Natural killer cell treated with Interleukin-12 subunit alpha and Interleukin-12 subunit beta and Interleukin-15 and Interleukin-18, amount 100 ng/mL, for 72 hours (primary cell): Measurements from ENCODE around the gene HHATL. TPM values are rescaled to one million over a fixed set of nuclear protein-coding genes. Genes with fewer than 3 reads are reported as not detected.

Experiments used
- ATAC-seq, 2 donors: fragments of 150-1000 bp; cut with Tn5 transposase in 1 of 2; sonication (Bioruptor Pico), chemical (Tn5 transposase) in 1 of 2; 2 replicates each; pipeline ENCODE4 v1.10.0; 2021
- DNase-seq: peaks from one replicate; pipeline ENCODE4 v3.0.0; 2022; ENCODE audit warnings: low spot score
- H3K27ac Mint-ChIP-seq, 2 donors: 1 replicate in 1 of 2; 2 replicates in 1 of 2; pipeline ENCODE4 v1.8.0; 2022; ENCODE audit warnings: mixed read lengths in 2 of 2, mild to moderate bottlenecking in 1 of 2, moderate library complexity in 1 of 2
- H3K27me3 Mint-ChIP-seq, 2 donors: 1 replicate in 1 of 2; 2 replicates in 1 of 2; pipeline ENCODE4 v1.8.0; 2022; ENCODE audit warnings: mixed read lengths in 2 of 2
- H3K36me3 Mint-ChIP-seq: one replicate; pipeline ENCODE4 v1.8.0; 2022; ENCODE audit warnings: mixed read lengths
- H3K4me1 Mint-ChIP-seq, 2 donors: 1 replicate in 1 of 2; 2 replicates in 1 of 2; pipeline ENCODE4 v1.8.0; 2022; ENCODE audit warnings: low read depth in 2 of 2, mixed read lengths in 2 of 2, mild to moderate bottlenecking in 1 of 2
- H3K4me3 Mint-ChIP-seq: one replicate; pipeline ENCODE4 v1.8.0; 2022; ENCODE audit warnings: mixed read lengths
- H3K9me3 Mint-ChIP-seq: 2 replicates; pipeline ENCODE4 v1.8.0; 2022; ENCODE audit warnings: mixed read lengths
- total RNA-seq, 2 donors: library from RNA; stranded (reverse); gene quantifications; one replicate each; pipeline ENCODE4 v1.2.3, GENCODE V29; 2022

The HHATL gene
- total RNA-seq, 2 donors from 2014 or later: not detected

DNA sequence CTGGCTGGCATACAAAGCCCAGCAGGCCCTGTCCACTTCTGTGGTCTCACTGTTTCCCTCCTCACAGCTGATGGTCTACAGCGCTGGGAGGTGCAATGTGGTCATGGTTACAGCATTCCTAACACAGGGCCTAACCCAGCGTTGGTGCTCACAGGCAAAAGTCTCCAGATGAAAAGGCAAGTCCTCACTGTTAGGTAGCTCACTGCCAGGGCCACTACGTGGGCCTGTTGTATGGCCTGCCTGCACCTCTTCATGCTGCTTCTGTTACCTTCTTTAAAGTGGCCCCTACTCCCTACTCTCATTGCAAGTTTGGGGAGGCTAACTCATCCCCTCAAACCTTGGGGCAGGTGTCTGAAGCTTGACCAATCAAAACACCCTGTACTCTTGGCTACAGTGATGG is 39.2 kb upstream of the HHATL start:
- no peak overlapping the region for H3K27ac Mint-ChIP-seq
- H3K36me3 Mint-ChIP-seq: no peaks in the 10 kb centered on the region
- ATAC-seq: peak in 1 of 2 donors; percentile 11
- H3K4me1 Mint-ChIP-seq: no peaks in the 10 kb centered on the region
- no peaks in the 10 kb centered on the region for H3K27me3 Mint-ChIP-seq
- H3K9me3 Mint-ChIP-seq: no peaks in the 10 kb centered on the region
- no peak overlapping the region for H3K4me3 Mint-ChIP-seq
- no peak for DNase-seq

DNA sequence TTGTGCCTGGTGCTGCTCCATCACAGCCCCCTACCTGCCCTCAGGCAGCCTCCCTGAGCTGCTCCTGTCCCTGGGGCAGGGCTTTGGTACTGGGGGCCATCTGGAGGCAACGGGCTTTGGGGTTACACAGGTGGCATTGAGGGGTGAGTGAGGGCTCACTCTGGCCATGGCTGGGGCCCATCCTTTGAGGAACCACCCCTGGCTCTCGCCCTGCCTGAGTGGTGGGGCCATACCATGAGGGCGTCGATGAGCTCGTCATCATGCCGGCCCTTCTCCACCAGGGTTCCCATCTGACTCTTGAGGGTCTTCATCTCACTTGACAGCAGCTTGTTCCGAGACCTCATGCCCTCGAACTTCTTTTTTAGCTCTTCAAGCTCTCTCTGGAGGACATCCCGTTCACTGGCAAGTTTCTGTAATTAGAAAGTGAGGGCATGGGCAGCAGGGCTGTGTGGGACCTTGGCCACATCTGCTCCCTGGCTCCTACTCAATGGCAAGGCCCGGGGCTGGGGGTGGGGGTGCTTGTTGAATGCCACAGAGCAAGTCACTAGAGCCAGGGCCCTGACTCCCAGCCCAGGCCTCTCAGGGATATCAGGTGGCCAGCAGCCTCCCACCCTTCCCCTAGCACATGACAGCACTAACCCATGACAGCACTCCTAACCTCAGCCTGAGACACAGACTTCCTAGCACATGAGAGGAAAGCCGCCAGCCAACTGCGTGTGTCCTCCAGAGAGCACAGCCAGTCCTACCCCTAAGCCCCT is 37.0 kb upstream of the HHATL start:
- Mint-ChIP-seq H3K4me3 (no peak overlapping the region), H3K27ac (no peak overlapping the region), H3K27me3 (peaks cover 0 to 3% of the 10 kb centered on the region in 2 donors), H3K36me3 (no peaks in the 10 kb centered on the region), H3K4me1 (no peaks in the 10 kb centered on the region), H3K9me3 (no peaks in the 10 kb centered on the region)
- DNase-seq: no peak
- ATAC-seq: peak; percentile 26 to 50

DNA sequence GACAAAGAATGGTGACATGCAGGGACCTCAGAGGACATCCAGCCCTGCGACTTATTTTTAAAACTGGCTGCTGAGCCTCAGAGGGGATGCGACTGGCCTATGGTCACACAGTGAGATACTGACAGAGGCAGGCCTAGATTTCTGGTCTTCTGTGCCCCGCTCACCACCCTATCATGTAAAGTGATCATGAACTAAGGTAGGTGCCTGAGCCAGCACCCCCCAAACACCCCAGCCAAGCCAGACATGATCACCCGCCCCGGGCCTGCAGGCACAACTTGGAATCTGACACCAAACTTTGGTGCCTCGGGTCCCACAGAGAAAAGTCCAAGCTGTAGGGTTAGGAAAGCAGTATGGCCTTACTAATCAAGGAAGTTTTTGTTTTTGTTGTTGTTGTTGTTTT is 33.9 kb upstream of the HHATL start:
- H3K4me3 Mint-ChIP-seq: no peak overlapping the region
- no peaks in the 10 kb centered on the region for H3K4me1 Mint-ChIP-seq
- no peaks in the 10 kb centered on the region for H3K36me3 Mint-ChIP-seq
- DNase-seq (no peak), ATAC-seq (no peak)
- no peaks in the 10 kb centered on the region for H3K9me3 Mint-ChIP-seq
- H3K27ac Mint-ChIP-seq: no peak overlapping the region
- peaks cover 0 to 3% of the 10 kb centered on the region in 2 donors for H3K27me3 Mint-ChIP-seq

GRCh38 chr3:42736081-42736480 is 33.5 kb upstream of the HHATL start:
- DNase-seq: no peak
- Mint-ChIP-seq H3K27ac (no peak overlapping the region), H3K4me3 (no peak overlapping the region), H3K36me3 (no peaks in the 10 kb centered on the region), H3K9me3 (no peaks in the 10 kb centered on the region), H3K4me1 (no peaks in the 10 kb centered on the region), H3K27me3 (peaks cover 0 to 3% of the 10 kb centered on the region in 2 donors)
- no peak for ATAC-seq

GRCh38 chr3:42735615-42736014 is 33.0 kb upstream of the HHATL start:
- Mint-ChIP-seq H3K9me3 (no peaks in the 10 kb centered on the region), H3K4me1 (no peaks in the 10 kb centered on the region), H3K27ac (peak overlapping the region in 1 of 2 donors; percentile 26), H3K36me3 (no peaks in the 10 kb centered on the region), H3K4me3 (no peak overlapping the region), H3K27me3 (peaks cover 0 to 3% of the 10 kb centered on the region in 2 donors)
- DNase-seq (no peak), ATAC-seq (no peak)

DNA sequence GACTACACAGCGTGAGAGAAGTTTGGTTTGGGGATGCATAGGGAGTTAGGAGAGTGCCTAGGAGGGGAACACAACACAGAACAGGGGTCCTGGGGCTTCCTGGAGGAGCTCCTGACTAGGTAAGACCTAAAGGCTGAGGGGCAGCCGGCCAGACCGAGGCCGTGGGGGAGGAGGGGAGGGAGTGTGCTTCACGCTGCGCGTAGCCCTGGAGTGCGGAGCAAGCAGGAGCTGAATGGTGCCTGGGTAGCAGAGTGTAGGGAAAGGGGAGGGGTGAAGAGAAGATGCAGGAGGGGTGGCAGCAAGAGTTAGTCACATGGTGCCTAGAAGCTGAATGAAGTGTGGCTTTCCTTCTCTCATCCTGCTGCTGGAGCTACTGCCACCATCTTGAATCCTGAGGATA is 32.4 kb upstream of the HHATL start:
- H3K27me3 Mint-ChIP-seq: peaks cover 0 to 3% of the 10 kb centered on the region in 2 donors
- H3K36me3 Mint-ChIP-seq: no peaks in the 10 kb centered on the region
- ATAC-seq: peak; percentile 21 to 29
- no peaks in the 10 kb centered on the region for H3K9me3 Mint-ChIP-seq
- H3K27ac Mint-ChIP-seq: peak overlapping the region in 1 of 2 donors; percentile 26
- DNase-seq: no peak
- H3K4me1 Mint-ChIP-seq: no peaks in the 10 kb centered on the region
- no peak overlapping the region for H3K4me3 Mint-ChIP-seq

DNA sequence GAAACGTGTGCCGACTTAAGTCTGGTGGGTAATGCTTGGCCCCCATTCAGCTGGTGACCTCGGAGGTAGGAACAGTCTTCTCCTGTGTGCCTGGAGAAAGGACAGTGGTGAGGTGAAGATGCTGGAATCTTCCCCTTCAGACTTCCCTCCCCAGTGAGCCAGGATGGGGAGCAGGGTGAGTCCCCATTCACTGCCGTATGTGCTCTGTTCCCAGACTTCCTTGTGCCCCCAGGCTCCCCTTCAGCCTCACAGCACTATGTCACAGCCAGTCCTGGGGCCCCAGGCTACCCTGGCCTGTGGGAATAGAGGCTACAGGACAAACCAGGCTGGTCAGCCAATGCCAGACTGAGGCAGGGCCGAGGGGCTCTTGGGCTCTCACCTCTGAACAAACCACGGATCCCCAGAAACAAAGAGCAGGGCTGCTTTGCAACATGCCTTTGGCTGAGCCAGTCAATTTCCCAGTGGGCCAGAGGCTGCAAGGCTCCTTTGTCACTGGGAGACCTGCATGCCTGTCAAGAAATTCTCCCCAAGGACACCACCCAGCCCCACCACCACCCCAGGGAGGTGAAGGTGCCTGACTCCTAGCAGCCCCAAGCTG is 31.8 kb upstream of the HHATL start:
- ATAC-seq (peak in 1 of 2 donors; percentile 18), DNase-seq (no peak)
- Mint-ChIP-seq H3K27ac (no peak overlapping the region), H3K36me3 (no peaks in the 10 kb centered on the region), H3K9me3 (no peaks in the 10 kb centered on the region), H3K4me1 (no peaks in the 10 kb centered on the region), H3K27me3 (peaks cover 0 to 3% of the 10 kb centered on the region in 2 donors), H3K4me3 (no peak overlapping the region)

DNA sequence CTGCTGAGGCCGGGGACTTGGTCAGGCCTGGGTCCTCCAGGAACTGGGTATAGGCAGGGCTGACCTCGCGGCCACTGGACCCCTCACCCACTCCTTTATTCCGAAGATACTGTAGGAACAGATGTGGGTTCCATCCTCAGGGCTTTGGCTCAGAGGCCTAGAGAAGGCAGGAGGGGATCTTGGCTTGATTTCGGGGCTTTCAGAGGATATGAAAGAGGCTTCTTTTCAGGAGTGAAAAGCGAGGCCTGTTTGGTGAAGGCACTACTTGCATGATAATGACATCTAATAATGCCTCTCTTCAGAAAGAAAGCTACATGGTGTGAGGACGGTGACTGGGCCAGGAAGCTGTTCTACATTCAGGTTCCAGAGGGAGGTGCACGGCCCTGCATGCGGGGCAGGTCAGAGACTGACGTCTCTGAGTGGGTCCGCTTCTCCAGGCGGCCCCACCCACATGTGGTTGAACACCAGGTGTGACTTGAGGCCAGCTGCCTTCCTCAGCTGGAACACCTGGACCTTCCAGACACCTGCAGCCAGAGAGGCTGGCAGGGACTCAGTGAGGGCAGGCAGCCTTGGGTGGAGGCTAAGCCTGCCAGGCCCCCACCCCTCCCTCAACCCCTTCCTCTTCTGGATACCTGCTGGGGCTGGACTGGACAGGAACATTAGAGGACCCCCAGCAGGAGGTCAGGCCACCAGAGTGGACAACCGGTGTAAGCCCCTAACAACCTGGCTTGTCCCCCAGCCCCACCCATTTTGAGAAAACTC is 31.1 kb upstream of the HHATL start:
- Mint-ChIP-seq H3K27ac (no peak overlapping the region), H3K27me3 (peaks cover 0 to 3% of the 10 kb centered on the region in 2 donors), H3K4me1 (no peaks in the 10 kb centered on the region), H3K4me3 (no peak overlapping the region), H3K9me3 (no peaks in the 10 kb centered on the region), H3K36me3 (no peaks in the 10 kb centered on the region)
- ATAC-seq: no peak
- no peak for DNase-seq

- DNase-seq (no peak), ATAC-seq (no peak)
- Mint-ChIP-seq H3K9me3 (no peaks in the 10 kb centered on the region), H3K27me3 (peaks cover 0 to 5% of the 10 kb centered on the region in 2 donors), H3K27ac (no peak overlapping the region), H3K36me3 (no peaks in the 10 kb centered on the region), H3K4me1 (no peaks in the 10 kb centered on the region), H3K4me3 (no peak overlapping the region)
Observed at GRCh38 chr3:42732829-42733459, 30.3 kb upstream of the HHATL start.

GRCh38 chr3:42732196-42732828 is 29.7 kb upstream of the HHATL start:
- no peaks in the 10 kb centered on the region for H3K9me3 Mint-ChIP-seq
- no peaks in the 10 kb centered on the region for H3K36me3 Mint-ChIP-seq
- DNase-seq (no peak), ATAC-seq (no peak)
- H3K27me3 Mint-ChIP-seq: peaks cover 4 to 10% of the 10 kb centered on the region in 2 donors
- no peak overlapping the region for H3K4me3 Mint-ChIP-seq
- no peak overlapping the region for H3K27ac Mint-ChIP-seq
- H3K4me1 Mint-ChIP-seq: no peaks in the 10 kb centered on the region

DNA sequence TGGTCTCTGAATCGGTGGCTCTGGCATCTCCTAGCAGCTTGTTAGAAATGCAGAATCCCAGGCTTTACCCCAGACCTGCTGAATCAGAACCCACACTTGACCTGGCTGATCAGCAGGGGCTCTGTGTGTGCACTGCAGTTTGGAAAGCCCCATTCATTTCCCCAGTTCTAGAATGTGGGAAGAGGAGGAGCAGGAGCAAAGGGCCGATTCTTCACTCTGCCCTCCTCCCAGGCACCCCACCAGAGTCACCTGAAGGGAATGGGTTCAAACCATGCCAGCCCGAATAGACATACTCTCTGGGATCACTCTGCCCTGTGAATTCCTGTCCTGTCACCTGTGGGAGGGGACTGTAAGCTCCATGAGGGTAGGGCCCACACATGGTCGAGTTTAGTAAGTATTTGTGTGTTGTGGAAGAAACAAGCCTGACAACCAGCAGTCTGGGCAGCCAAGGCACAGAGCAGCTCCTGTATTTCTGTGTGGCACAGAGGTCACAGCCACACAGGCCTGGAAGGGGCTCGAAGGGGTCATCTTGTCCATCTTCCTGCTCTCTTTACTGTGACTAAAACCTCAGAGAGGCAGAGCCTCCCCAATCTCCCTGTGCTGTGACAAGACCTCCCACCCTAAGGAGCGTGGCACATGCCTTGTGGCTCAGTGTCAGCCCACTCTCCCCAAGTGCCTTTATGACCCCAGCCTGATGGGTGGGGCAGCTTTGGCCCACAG is 29.0 kb upstream of the HHATL start:
- no peaks in the 10 kb centered on the region for H3K4me1 Mint-ChIP-seq
- H3K27me3 Mint-ChIP-seq: peaks cover 5 to 11% of the 10 kb centered on the region in 2 donors
- H3K9me3 Mint-ChIP-seq: no peaks in the 10 kb centered on the region
- no peak overlapping the region for H3K27ac Mint-ChIP-seq
- ATAC-seq (no peak), DNase-seq (no peak)
- H3K36me3 Mint-ChIP-seq: no peaks in the 10 kb centered on the region
- H3K4me3 Mint-ChIP-seq: no peak overlapping the region

- Mint-ChIP-seq H3K27ac (no peak overlapping the region), H3K27me3 (peaks cover 7 to 11% of the 10 kb centered on the region in 2 donors), H3K4me1 (no peaks in the 10 kb centered on the region), H3K36me3 (no peaks in the 10 kb centered on the region), H3K9me3 (no peaks in the 10 kb centered on the region), H3K4me3 (no peak overlapping the region)
- DNase-seq (no peak), ATAC-seq (no peak)
Observed at GRCh38 chr3:42730706-42731420, 28.3 kb upstream of the HHATL start.
